DOHH2 (cell line): ENCODE results near the gene PSMB10.

ENCODE experiments used
- EZH2phosphoT487 ChIP-seq: fragments of 200-600 bp; sonication (generic); IDR thresholded peaks from 2 replicates; pipeline ENCODE4 v1.6.1; 2017; ENCODE audit warnings: borderline replicate concordance, mild to moderate bottlenecking, antibody characterized with exemption, low read length, moderate library complexity, mixed read lengths
- TF ChIP-seq, protein P1 (sequence below): fragments of 200-600 bp; sonication (generic); IDR thresholded peaks from one replicate; pipeline ENCODE4 v1.5.1; 2014; ENCODE audit warnings: antibody characterized with exemption, mild to moderate bottlenecking, low read depth, low read length; ENCODE audit not compliant: poor library complexity, severe bottlenecking

DNA sequence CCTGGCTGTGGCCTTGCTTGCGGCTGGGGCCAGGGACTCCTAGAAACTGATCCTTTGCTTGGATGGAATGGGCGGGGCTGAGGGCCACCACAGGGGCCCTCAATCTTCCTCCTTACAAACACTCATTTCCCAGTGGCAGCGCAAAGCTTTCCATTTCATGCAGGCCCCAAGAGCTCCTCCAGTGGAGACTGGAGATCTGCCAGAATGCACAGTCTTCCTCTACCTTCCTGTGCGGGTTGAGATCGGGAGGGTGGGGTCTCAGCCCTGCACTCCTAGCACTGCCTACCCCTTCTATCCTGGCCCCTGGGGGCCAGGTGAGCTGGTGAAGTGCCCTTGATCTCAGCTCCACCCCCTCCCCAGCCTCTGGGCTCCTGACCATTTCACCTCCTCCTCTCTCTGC, 50.3 kb downstream of the PSMB10 start:
- TF ChIP-seq, protein P1, sequence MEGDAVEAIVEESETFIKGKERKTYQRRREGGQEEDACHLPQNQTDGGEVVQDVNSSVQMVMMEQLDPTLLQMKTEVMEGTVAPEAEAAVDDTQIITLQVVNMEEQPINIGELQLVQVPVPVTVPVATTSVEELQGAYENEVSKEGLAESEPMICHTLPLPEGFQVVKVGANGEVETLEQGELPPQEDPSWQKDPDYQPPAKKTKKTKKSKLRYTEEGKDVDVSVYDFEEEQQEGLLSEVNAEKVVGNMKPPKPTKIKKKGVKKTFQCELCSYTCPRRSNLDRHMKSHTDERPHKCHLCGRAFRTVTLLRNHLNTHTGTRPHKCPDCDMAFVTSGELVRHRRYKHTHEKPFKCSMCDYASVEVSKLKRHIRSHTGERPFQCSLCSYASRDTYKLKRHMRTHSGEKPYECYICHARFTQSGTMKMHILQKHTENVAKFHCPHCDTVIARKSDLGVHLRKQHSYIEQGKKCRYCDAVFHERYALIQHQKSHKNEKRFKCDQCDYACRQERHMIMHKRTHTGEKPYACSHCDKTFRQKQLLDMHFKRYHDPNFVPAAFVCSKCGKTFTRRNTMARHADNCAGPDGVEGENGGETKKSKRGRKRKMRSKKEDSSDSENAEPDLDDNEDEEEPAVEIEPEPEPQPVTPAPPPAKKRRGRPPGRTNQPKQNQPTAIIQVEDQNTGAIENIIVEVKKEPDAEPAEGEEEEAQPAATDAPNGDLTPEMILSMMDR = no peak
- TF ChIP-seq EZH2phosphoT487 = no peak
